Prostate gland (tissue), 2 donors: ENCODE measurements around the gene ZBTB45.

Experiments
- CTCF ChIP-seq, 4 experiments: fragments of 200-600 bp in 2 of 4; fragments of 450-650 bp in 2 of 4; sonication (generic) in 2 of 4; IDR thresholded peaks; 1 replicate in 3 of 4; 2 replicates in 1 of 4; pipeline ENCODE4 v1.5.1; 2016 to 2019; ENCODE audit warnings: antibody characterized with exemption in 4 of 4, mild to moderate bottlenecking in 2 of 4, moderate library complexity in 2 of 4
- POLR2A ChIP-seq: fragments of 450-650 bp; IDR thresholded peaks from one replicate; pipeline ENCODE4 v1.6.1; 2016; ENCODE audit warnings: antibody characterized with exemption, mild to moderate bottlenecking

GRCh38 chr19:58473775-58474174 is 45.8 kb downstream of the ZBTB45 start:
- TF ChIP-seq CTCF (IDR thresholded peaks at IDR 0.05) (no peak), POLR2A (no peak)
